Activated CD4-positive, alpha-beta T cell treated with anti-CD3 and anti-CD28 coated beads, Interleukin-2, amount 10 ng/mL, durations not matched to agents 24 days and 14 days (primary cell): Measurements from ENCODE around the gene ACVR1B. TPM values are rescaled to one million over a fixed set of nuclear protein-coding genes. Genes with fewer than 3 reads are reported as not detected.
"Not testable (repeated sequence)": the region's sequence is repeated elsewhere in the genome, so short reads cannot be mapped to it uniquely, and the experiment has no call there.

Experiments
- DNase-seq: peaks from one replicate; pipeline ENCODE4 v3.0.0; 2022
- H3K27ac Mint-ChIP-seq: one replicate; pipeline ENCODE4 v1.8.0; 2022; ENCODE audit warnings: mild to moderate bottlenecking, mixed read lengths
- H3K27me3 Mint-ChIP-seq: one replicate; pipeline ENCODE4 v1.8.0; 2022; ENCODE audit warnings: mixed read lengths
- H3K36me3 Mint-ChIP-seq: one replicate; pipeline ENCODE4 v1.8.0; 2022; ENCODE audit warnings: low read depth, mild to moderate bottlenecking, mixed read lengths
- H3K4me1 Mint-ChIP-seq: one replicate; pipeline ENCODE4 v1.8.0; 2021; ENCODE audit warnings: mixed read lengths
- H3K4me3 Mint-ChIP-seq: one replicate; pipeline ENCODE4 v1.8.0; 2022; ENCODE audit warnings: mild to moderate bottlenecking, moderate library complexity, mixed read lengths
- H3K9me3 Mint-ChIP-seq: one replicate; pipeline ENCODE4 v1.8.0; 2021; ENCODE audit warnings: mixed read lengths
- intact Hi-C: fragments of 100-400 bp; cut with micrococcal nuclease; formaldehyde crosslinking; loops from one replicate; pipeline ENCODE4 v1.15.1; 2023
- total RNA-seq: library from RNA; stranded (reverse); gene quantifications from 2 replicates; pipeline ENCODE4 v1.2.3, GENCODE V29; 2022

The ACVR1B gene
- total RNA-seq, 1 donor from 2014 or later, result 8.1 TPM

- intact Hi-C loops, result loop anchor here (10.0 kb wide), 2 partner anchors 268 to 582 kb away; partner anchors contain the start of gene GALNT6
These were observed 25.1 kb downstream of the ACVR1B start for GRCh38 chr12:51976376-51977160.

GRCh38 chr12:51977320-51977753 is 25.8 kb downstream of the ACVR1B start:
- no peaks in the 10 kb centered on the region for H3K9me3 Mint-ChIP-seq
- intact Hi-C loops, result loop anchor here (10.0 kb wide), 2 partner anchors 267 to 583 kb away; partner anchors contain the start of gene GALNT6
- DNase-seq, result no peak
- peaks cover 55% of the 10 kb centered on the region for H3K4me1 Mint-ChIP-seq
- H3K27ac Mint-ChIP-seq, result no peak overlapping the region
- H3K4me3 Mint-ChIP-seq, result no peak overlapping the region
- peaks cover 10% of the 10 kb centered on the region for H3K36me3 Mint-ChIP-seq
- peaks cover 6% of the 10 kb centered on the region for H3K27me3 Mint-ChIP-seq

More at GRCh38 chr12:51976376-51977160, 25.1 kb downstream of the ACVR1B start:
- no peak overlapping the region for H3K27ac Mint-ChIP-seq
- H3K27me3 Mint-ChIP-seq, result peaks cover 6% of the 10 kb centered on the region
- no peak overlapping the region for H3K4me3 Mint-ChIP-seq
- no peak for DNase-seq
- peaks cover 10% of the 10 kb centered on the region for H3K36me3 Mint-ChIP-seq
- no peaks in the 10 kb centered on the region for H3K9me3 Mint-ChIP-seq
- H3K4me1 Mint-ChIP-seq, result peaks cover 60% of the 10 kb centered on the region

DNA sequence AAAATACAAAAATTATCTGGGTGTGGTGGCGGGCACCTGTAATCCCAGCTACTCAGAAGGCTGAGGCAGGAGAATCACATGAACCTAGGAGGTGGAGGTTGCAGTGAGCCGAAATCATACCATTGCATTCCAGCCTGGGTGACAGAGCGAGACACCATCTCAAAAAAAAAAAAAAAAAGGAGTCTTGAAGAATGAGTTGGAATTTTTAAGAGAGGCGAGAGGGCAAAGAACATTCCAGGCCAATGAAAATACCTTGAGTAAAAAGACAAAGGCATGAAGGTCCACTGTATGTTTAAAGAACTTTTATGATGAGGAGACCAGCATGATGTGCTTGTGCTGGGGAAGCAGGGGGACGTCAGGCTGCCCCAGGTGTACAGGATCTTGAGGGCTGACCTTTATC is 27.8 kb downstream of the ACVR1B start:
- peaks cover 10% of the 10 kb centered on the region for H3K36me3 Mint-ChIP-seq
- H3K4me1 Mint-ChIP-seq, result peaks cover 39% of the 10 kb centered on the region
- intact Hi-C loops, result loop anchor here (10.0 kb wide), 2 partner anchors 265 to 585 kb away; partner anchors contain the start of gene GALNT6
- H3K4me3 Mint-ChIP-seq, H3K27ac Mint-ChIP-seq, H3K9me3 Mint-ChIP-seq, DNase-seq, H3K27me3 Mint-ChIP-seq: not testable (repeated sequence)

- no peak overlapping the region for H3K4me3 Mint-ChIP-seq
- peaks cover 3% of the 10 kb centered on the region for H3K27me3 Mint-ChIP-seq
- no peaks in the 10 kb centered on the region for H3K9me3 Mint-ChIP-seq
- no peak overlapping the region for H3K27ac Mint-ChIP-seq
- H3K4me1 Mint-ChIP-seq, result peaks cover 30% of the 10 kb centered on the region
- intact Hi-C loops, result loop anchor here (1.0 kb wide), 2 partner anchors 9 to 54 kb away; no protein-coding TSS in a partner anchor
- H3K36me3 Mint-ChIP-seq, result peaks cover 10% of the 10 kb centered on the region
- DNase-seq, result peak; percentile 89
These were observed 28.7 kb downstream of the ACVR1B start for GRCh38 chr12:51980051-51980808.

- Mint-ChIP-seq H3K27ac (peak overlapping the region; percentile 46), H3K36me3 (peaks cover 10% of the 10 kb centered on the region), H3K4me3 (no peak overlapping the region), H3K4me1 (peaks cover 24% of the 10 kb centered on the region), H3K9me3 (no peaks in the 10 kb centered on the region), H3K27me3 (peaks cover 3% of the 10 kb centered on the region)
- DNase-seq, result no peak
- intact Hi-C loops, result loop anchor here (1.0 kb wide), 2 partner anchors 9 to 54 kb away; no protein-coding TSS in a partner anchor
These were observed 29.3 kb downstream of the ACVR1B start for GRCh38 chr12:51980809-51981127.

DNA sequence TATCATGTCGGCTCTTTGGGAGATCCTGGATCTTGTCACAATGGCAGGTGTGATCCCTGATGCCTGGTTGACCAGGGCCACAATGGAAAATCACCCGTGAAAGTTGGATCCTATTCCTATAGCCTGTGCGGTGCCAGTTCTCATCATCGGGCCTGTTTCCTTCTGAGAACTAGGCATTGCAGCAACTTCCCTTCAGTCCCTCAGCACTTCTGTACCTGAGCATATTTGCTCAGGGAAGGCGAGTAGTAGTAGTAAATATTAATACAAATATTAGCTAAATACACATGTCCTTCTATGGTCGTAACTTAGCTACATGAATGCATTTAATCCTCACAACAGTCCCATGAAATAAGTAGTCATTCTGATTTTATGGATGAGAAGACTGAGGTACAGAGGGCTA is 33.2 kb downstream of the ACVR1B start:
- no peak overlapping the region for H3K27ac Mint-ChIP-seq
- no peaks in the 10 kb centered on the region for H3K9me3 Mint-ChIP-seq
- peaks cover 10% of the 10 kb centered on the region for H3K4me1 Mint-ChIP-seq
- peaks cover 3% of the 10 kb centered on the region for H3K36me3 Mint-ChIP-seq
- DNase-seq, result no peak
- H3K4me3 Mint-ChIP-seq, result no peak overlapping the region
- intact Hi-C loops, result no loop called here
- no peaks in the 10 kb centered on the region for H3K27me3 Mint-ChIP-seq

GRCh38 chr12:51985154-51985835 is 33.8 kb downstream of the ACVR1B start:
- Mint-ChIP-seq H3K4me1 (peaks cover 6% of the 10 kb centered on the region), H3K27me3 (no peaks in the 10 kb centered on the region), H3K4me3 (no peak overlapping the region), H3K36me3 (peaks cover 3% of the 10 kb centered on the region), H3K27ac (no peak overlapping the region), H3K9me3 (no peaks in the 10 kb centered on the region)
- intact Hi-C loops, result no loop called here
- DNase-seq, result no peak

GRCh38 chr12:51986834-51987233 is 35.3 kb downstream of the ACVR1B start:
- no peaks in the 10 kb centered on the region for H3K4me1 Mint-ChIP-seq
- no peaks in the 10 kb centered on the region for H3K27me3 Mint-ChIP-seq
- H3K36me3 Mint-ChIP-seq, result no peaks in the 10 kb centered on the region
- intact Hi-C loops, result no loop called here
- DNase-seq, result no peak
- H3K4me3 Mint-ChIP-seq, result no peak overlapping the region
- H3K27ac Mint-ChIP-seq, result no peak overlapping the region
- H3K9me3 Mint-ChIP-seq, result no peaks in the 10 kb centered on the region

DNA sequence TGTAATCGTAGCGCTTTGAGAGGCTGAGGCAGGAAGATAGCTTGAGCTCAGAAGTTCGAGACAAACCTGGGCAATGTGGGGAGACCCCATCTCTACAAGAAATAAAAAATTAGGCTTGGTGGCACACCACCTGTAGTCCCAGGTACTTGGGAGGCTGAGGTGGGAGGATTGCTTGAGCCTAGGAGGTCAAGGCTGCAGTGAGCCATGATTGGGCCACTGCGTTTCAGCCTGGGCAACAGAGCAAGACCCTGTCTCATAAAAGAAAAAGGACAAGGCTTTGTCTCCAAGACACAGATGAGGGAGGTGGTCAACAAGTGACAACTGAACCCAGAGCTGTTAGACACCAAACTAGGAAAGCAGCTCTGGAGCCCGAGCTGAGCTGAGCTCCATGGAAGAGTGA is 40.7 kb downstream of the ACVR1B start:
- Mint-ChIP-seq H3K36me3 (peaks cover 2% of the 10 kb centered on the region), H3K4me1 (peaks cover 5% of the 10 kb centered on the region), H3K27me3 (no peaks in the 10 kb centered on the region), H3K9me3 (no peaks in the 10 kb centered on the region), H3K4me3 (no peak overlapping the region), H3K27ac (no peak overlapping the region)
- DNase-seq, result no peak
- intact Hi-C loops, result no loop called here

- H3K27ac Mint-ChIP-seq, result no peak overlapping the region
- no peak for DNase-seq
- H3K9me3 Mint-ChIP-seq, result no peaks in the 10 kb centered on the region
- H3K36me3 Mint-ChIP-seq, result peaks cover 2% of the 10 kb centered on the region
- peaks cover 7% of the 10 kb centered on the region for H3K4me1 Mint-ChIP-seq
- H3K27me3 Mint-ChIP-seq, result no peaks in the 10 kb centered on the region
- no peak overlapping the region for H3K4me3 Mint-ChIP-seq
- intact Hi-C loops, result no loop called here
These were observed 43.0 kb downstream of the ACVR1B start for GRCh38 chr12:51994539-51994820.

DNA sequence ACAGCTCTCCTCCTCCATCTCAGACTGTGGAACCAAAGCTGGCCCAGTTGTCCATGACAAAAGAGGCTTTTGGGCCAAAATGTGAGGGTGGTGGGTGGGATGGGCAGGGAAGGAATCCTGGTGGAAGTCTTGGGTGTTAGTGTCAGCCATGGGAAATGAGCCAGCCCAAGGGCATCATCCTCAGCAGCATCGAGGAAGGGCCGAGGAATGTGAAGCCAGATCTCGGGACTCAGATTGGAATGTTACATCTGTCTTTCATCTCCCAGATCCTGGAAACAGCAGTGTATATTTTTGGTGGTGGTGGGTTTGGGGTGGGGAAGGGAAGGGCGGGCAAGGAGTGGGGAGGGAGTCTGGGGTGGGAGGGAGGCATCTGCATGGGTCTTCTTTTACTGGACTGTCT is 43.5 kb downstream of the ACVR1B start:
- Mint-ChIP-seq H3K27ac (no peak overlapping the region), H3K27me3 (no peaks in the 10 kb centered on the region), H3K9me3 (no peaks in the 10 kb centered on the region), H3K4me1 (peaks cover 9% of the 10 kb centered on the region), H3K4me3 (no peak overlapping the region), H3K36me3 (peaks cover 2% of the 10 kb centered on the region)
- no peak for DNase-seq
- intact Hi-C loops, result no loop called here

- Mint-ChIP-seq H3K4me3 (no peak overlapping the region), H3K27me3 (no peaks in the 10 kb centered on the region), H3K36me3 (peaks cover 2% of the 10 kb centered on the region), H3K4me1 (peaks cover 9% of the 10 kb centered on the region), H3K9me3 (no peaks in the 10 kb centered on the region), H3K27ac (no peak overlapping the region)
- no peak for DNase-seq
- intact Hi-C loops, result no loop called here
These were observed 45.6 kb downstream of the ACVR1B start for GRCh38 chr12:51997136-51997535.

GRCh38 chr12:52003016-52003550 is 51.6 kb downstream of the ACVR1B start:
- Mint-ChIP-seq H3K36me3 (peaks cover 2% of the 10 kb centered on the region), H3K4me1 (peaks cover 20% of the 10 kb centered on the region)
- intact Hi-C loops, result no loop called here

GRCh38 chr12:52003591-52003990 is 52.1 kb downstream of the ACVR1B start:
- intact Hi-C loops, result no loop called here
- no peak overlapping the region for H3K27ac Mint-ChIP-seq
- H3K27me3 Mint-ChIP-seq, result peaks cover 31% of the 10 kb centered on the region
- peaks cover 21% of the 10 kb centered on the region for H3K4me1 Mint-ChIP-seq
- DNase-seq, result no peak
- peaks cover 2% of the 10 kb centered on the region for H3K36me3 Mint-ChIP-seq
- H3K9me3 Mint-ChIP-seq, result no peaks in the 10 kb centered on the region
- H3K4me3 Mint-ChIP-seq, result no peak overlapping the region

More at GRCh38 chr12:52003016-52003550, 51.6 kb downstream of the ACVR1B start:
- Mint-ChIP-seq H3K4me3 (no peak overlapping the region), H3K27me3 (peaks cover 31% of the 10 kb centered on the region), H3K9me3 (no peaks in the 10 kb centered on the region), H3K27ac (no peak overlapping the region)
- no peak for DNase-seq
